HG03196 (cell line): ENCODE results near the gene ERP29.
"Not testable (repeated sequence)": the region's sequence is repeated elsewhere in the genome, so short reads cannot be mapped to it uniquely, and the experiment has no call there.

Experiments
- ATAC-seq: cut with Tn5 transposase; IDR thresholded peaks from one replicate; pipeline ENCODE4 v1.9.1; 2021; ENCODE audit not compliant: unreplicated experiment

ERP29 gene

GRCh38 chr12:112035219-112035785 is 22.1 kb downstream of the ERP29 start:
- no peak for ATAC-seq

GRCh38 chr12:112036614-112037013 is 23.4 kb downstream of the ERP29 start:
- not testable (repeated sequence) for ATAC-seq

- ATAC-seq: no peak
Measured at GRCh38 chr12:112046003-112046402, 32.8 kb downstream of the ERP29 start.

GRCh38 chr12:112049351-112049750 is 36.1 kb downstream of the ERP29 start:
- no peak for ATAC-seq

GRCh38 chr12:112061137-112061536 is 47.9 kb downstream of the ERP29 start:
- no peak for ATAC-seq

- no peak for ATAC-seq
Measured at GRCh38 chr12:112063273-112063672, 50.0 kb downstream of the ERP29 start.

GRCh38 chr12:112066566-112066965 is 53.3 kb downstream of the ERP29 start:
- ATAC-seq: no peak
